ENCODE data around the gene OR2T35. TPM values are rescaled to one million over a fixed set of nuclear protein-coding genes. Genes with fewer than 3 reads are reported as not detected.

OR2T35 gene
- total RNA-seq, 1 donor from 2014 or later: not detected

DNA sequence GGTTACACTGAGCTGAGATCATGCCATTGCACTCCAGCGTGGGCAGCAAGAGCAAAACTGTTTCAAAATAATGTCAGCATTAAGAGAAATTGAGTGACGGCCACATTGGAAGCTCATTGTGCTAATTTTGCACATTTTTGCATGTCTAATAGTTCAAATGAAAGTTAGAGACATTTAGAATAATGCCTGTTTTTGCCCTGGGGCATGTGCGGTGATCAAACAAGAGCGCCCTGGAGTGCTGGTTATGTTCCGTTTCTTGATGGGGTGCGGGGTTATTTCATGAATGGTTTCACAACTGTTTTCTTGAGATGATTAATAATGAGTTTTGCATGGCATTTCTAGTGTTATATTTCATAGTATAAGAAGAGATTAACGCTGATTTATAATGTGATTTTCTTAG is 23.3 kb downstream of the OR2T35 start:
- Mint-ChIP-seq H3K9me3 (no peaks in the 10 kb centered on the region), H3K27me3 (no peaks in the 10 kb centered on the region), H3K4me1 (ENCODE audit: unreplicated experiment) (no peaks in the 10 kb centered on the region), H3K36me3 (no peaks in the 10 kb centered on the region), H3K4me3 (no peak overlapping the region), H3K27ac (no peak overlapping the region)
- DNase-seq (ENCODE audit: extremely low spot score, unreplicated experiment): no peak
- TF ChIP-seq, protein P1, sequence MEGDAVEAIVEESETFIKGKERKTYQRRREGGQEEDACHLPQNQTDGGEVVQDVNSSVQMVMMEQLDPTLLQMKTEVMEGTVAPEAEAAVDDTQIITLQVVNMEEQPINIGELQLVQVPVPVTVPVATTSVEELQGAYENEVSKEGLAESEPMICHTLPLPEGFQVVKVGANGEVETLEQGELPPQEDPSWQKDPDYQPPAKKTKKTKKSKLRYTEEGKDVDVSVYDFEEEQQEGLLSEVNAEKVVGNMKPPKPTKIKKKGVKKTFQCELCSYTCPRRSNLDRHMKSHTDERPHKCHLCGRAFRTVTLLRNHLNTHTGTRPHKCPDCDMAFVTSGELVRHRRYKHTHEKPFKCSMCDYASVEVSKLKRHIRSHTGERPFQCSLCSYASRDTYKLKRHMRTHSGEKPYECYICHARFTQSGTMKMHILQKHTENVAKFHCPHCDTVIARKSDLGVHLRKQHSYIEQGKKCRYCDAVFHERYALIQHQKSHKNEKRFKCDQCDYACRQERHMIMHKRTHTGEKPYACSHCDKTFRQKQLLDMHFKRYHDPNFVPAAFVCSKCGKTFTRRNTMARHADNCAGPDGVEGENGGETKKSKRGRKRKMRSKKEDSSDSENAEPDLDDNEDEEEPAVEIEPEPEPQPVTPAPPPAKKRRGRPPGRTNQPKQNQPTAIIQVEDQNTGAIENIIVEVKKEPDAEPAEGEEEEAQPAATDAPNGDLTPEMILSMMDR (conservative IDR thresholded peaks at IDR 0.05): no peak

DNA sequence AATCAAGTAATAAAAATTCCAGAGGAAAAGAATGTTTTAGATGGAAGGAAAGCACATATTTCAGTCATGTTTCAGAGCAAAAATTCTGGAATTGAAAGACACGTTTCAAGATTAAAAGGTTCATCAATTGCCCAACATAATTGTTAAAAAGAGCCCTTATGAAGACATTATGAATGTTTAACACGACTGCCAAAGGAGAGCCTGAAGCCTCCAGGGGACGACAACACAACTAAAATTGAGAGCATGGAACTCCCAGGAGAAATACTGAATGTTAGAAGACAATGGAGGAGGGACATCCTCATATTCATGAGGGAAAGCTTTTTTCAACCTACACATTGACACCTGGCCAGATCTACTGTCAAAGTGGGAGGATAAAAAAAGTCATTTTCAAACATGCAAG is 26.2 kb downstream of the OR2T35 start:
- DNase-seq (ENCODE audit: extremely low spot score, unreplicated experiment): no peak
- H3K9me3 Mint-ChIP-seq: no peaks in the 10 kb centered on the region
- H3K36me3 Mint-ChIP-seq: no peaks in the 10 kb centered on the region
- H3K27me3 Mint-ChIP-seq: no peaks in the 10 kb centered on the region
- no peak overlapping the region for H3K4me3 Mint-ChIP-seq
- H3K4me1 Mint-ChIP-seq (ENCODE audit: unreplicated experiment): no peaks in the 10 kb centered on the region
- no peak overlapping the region for H3K27ac Mint-ChIP-seq
- TF ChIP-seq, protein P1 (conservative IDR thresholded peaks at IDR 0.05): peak; percentile 46

DNA sequence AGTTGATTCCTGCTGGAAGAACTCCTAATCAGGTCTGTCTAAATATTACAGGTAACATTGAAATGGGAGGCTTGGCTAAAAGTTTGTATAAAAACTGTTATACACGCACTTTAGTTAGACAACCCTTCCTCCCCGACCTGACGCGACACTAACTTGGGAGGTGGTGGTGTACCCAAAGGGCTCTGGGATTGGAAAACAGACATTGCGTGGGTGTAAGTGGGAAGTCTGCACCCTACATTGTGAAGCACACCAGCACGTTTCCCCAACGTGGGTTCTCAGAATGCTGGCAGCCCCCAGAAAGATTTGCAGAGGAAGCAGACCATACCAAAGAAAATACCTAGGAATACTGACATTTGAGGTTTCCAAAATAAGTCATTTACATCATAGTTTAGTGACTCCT is 27.0 kb downstream of the OR2T35 start:
- no peak for DNase-seq (ENCODE audit: extremely low spot score, unreplicated experiment)
- H3K27me3 Mint-ChIP-seq: no peaks in the 10 kb centered on the region
- peaks cover 2% of the 10 kb centered on the region for H3K9me3 Mint-ChIP-seq
- H3K27ac Mint-ChIP-seq: no peak overlapping the region
- TF ChIP-seq, protein P1 (conservative IDR thresholded peaks at IDR 0.05): no peak
- no peaks in the 10 kb centered on the region for H3K36me3 Mint-ChIP-seq
- H3K4me1 Mint-ChIP-seq (ENCODE audit: unreplicated experiment): no peaks in the 10 kb centered on the region
- H3K4me3 Mint-ChIP-seq: no peak overlapping the region

DNA sequence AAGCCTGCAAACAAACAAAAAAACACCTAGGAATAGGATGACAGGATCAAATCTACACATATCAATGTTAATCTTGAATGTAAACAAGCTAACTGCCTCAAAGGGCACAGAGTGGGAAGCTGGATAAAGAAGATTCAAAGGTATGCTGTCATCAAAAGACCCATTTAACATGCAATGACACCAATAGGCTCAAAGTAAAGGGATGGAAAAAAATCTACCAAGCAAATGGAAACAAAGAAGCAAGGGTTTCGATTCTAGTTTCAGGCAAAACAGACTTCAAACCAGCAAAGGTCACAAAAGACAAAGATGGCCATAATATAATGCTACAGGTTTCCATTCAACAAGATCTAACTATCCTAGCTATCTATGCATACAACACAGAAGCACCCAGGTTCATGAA is 31.3 kb downstream of the OR2T35 start:
- Mint-ChIP-seq H3K27ac (no peak overlapping the region), H3K4me1 (ENCODE audit: unreplicated experiment) (no peaks in the 10 kb centered on the region), H3K27me3 (no peaks in the 10 kb centered on the region), H3K4me3 (no peak overlapping the region), H3K9me3 (peaks cover 3% of the 10 kb centered on the region), H3K36me3 (no peaks in the 10 kb centered on the region)
- DNase-seq (ENCODE audit: extremely low spot score, unreplicated experiment): no peak
- TF ChIP-seq, protein P1 (conservative IDR thresholded peaks at IDR 0.05): no peak

DNA sequence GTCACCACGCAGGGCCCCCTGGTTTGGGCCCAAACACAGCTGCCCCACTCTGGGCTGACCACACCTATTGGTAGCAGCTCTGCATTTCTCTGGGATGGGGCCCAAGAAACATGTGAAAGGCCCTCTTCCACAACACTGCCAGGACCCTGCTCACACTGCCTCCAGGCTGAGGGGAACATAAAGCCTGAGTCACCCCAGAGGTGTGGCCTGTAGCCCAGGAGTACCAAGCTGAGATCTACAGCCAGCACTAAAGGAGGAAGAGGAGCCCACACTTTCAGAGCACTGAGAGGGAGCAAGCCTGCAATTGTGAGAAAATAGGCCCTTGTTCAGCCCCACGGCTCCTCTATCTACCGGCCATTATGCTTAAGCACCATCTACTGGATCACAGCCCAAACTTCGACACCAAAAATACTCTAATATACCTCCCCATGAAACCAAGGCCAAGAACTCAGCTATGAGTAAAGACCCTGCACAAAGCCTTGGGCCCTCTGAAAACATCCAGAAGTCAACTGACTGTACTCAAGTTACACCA is 33.1 kb downstream of the OR2T35 start:
- H3K27me3 Mint-ChIP-seq: no peaks in the 10 kb centered on the region
- peaks cover 3% of the 10 kb centered on the region for H3K9me3 Mint-ChIP-seq

More for the DNA sequence above, 33.1 kb downstream of the OR2T35 start:
- H3K4me3 Mint-ChIP-seq: no peak overlapping the region
- TF ChIP-seq, protein P1 (conservative IDR thresholded peaks at IDR 0.05): no peak
- no peak overlapping the region for H3K27ac Mint-ChIP-seq
- H3K4me1 Mint-ChIP-seq (ENCODE audit: unreplicated experiment): no peaks in the 10 kb centered on the region
- no peak for DNase-seq (ENCODE audit: extremely low spot score, unreplicated experiment)
- H3K36me3 Mint-ChIP-seq: no peaks in the 10 kb centered on the region
